Mesendoderm (in vitro differentiated cells): Measurements from ENCODE around the gene SCYGR4.

Experiments used
- DNase-seq: peaks from one replicate; pipeline ENCODE4 v3.0.0; 2013
- H2AK5ac ChIP-seq: 2 replicates; pipeline ENCODE4 v1.6.1; 2013; ENCODE audit warnings: low read length, inconsistent platforms
- H2BK120ac ChIP-seq: 2 replicates; pipeline ENCODE4 v1.6.1; 2013; ENCODE audit warnings: low read depth, mild to moderate bottlenecking, low read length, moderate library complexity, mixed read lengths
- H2BK15ac ChIP-seq: replicated peaks from 2 replicates; pipeline ENCODE4 v1.6.1; 2013; ENCODE audit warnings: low read depth, mild to moderate bottlenecking, moderate library complexity
- H2BK5ac ChIP-seq: 2 replicates; pipeline ENCODE4 v1.6.1; 2013; ENCODE audit warnings: low read length, inconsistent platforms
- H3K18ac ChIP-seq: 2 replicates; pipeline ENCODE4 v1.6.1; 2013; ENCODE audit warnings: mild to moderate bottlenecking, low read length, mixed read lengths
- H3K23ac ChIP-seq: one replicate; pipeline ENCODE4 v1.6.1; 2013; ENCODE audit warnings: low read length
- H3K27ac ChIP-seq: 2 replicates; pipeline ENCODE4 v1.5.1; 2013; ENCODE audit warnings: low read depth, mild to moderate bottlenecking, inconsistent platforms, low read length, moderate library complexity
- H3K27me3 ChIP-seq: 2 replicates; pipeline ENCODE4 v1.6.1; 2013; ENCODE audit warnings: low read length, control low read depth, mild to moderate bottlenecking, inconsistent platforms; ENCODE audit not compliant: insufficient read depth, poor library complexity
- H3K36me3 ChIP-seq: 2 replicates; pipeline ENCODE4 v1.6.1; 2013; ENCODE audit warnings: low read length, inconsistent platforms; ENCODE audit not compliant: control insufficient read depth, insufficient read depth
- H3K4ac ChIP-seq: one replicate; pipeline ENCODE4 v1.6.1; 2013; ENCODE audit warnings: low read depth, mild to moderate bottlenecking, low read length, moderate library complexity
- H3K4me1 ChIP-seq: 2 replicates; pipeline ENCODE4 v1.6.1; 2013; ENCODE audit warnings: low read depth, low read length, inconsistent platforms; ENCODE audit not compliant: control insufficient read depth
- H3K4me2 ChIP-seq: 2 replicates; pipeline ENCODE4 v1.6.1; 2013; ENCODE audit warnings: low read length
- H3K4me3 ChIP-seq: 2 replicates; pipeline ENCODE4 v1.5.1; 2013; ENCODE audit warnings: mild to moderate bottlenecking, low read length
- H3K56ac ChIP-seq: one replicate; pipeline ENCODE4 v1.6.1; 2013; ENCODE audit warnings: low read length
- H3K79me1 ChIP-seq: 2 replicates; pipeline ENCODE4 v1.6.1; 2013; ENCODE audit warnings: low read length, inconsistent platforms
- H3K79me2 ChIP-seq: 2 replicates; pipeline ENCODE4 v1.6.1; 2013; ENCODE audit warnings: mild to moderate bottlenecking, low read length; ENCODE audit not compliant: control insufficient read depth, insufficient read depth
- H3K9ac ChIP-seq: 2 replicates; pipeline ENCODE4 v1.6.1; 2013; ENCODE audit warnings: low read length, inconsistent platforms
- H4K5ac ChIP-seq: one replicate; pipeline ENCODE4 v1.6.1; 2013; ENCODE audit warnings: low read length
- H4K8ac ChIP-seq: one replicate; pipeline ENCODE4 v1.6.1; 2013; ENCODE audit warnings: low read depth, mild to moderate bottlenecking, control low read depth, low read length, moderate library complexity
- WGBS: extraction: QIAGEN DNeasy Blood & Tissue Kit; methylation state at CpG from one replicate; pipeline ENCODE4 v1.1.7; 2013; ENCODE audit warnings: low lambda C conversion rate, missing lambda C conversion rate; ENCODE audit not compliant: insufficient coverage; ENCODE audit errors: extremely low coverage; 5-methylcytosine and 5-hydroxymethylcytosine counted together

SCYGR4 gene

DNA sequence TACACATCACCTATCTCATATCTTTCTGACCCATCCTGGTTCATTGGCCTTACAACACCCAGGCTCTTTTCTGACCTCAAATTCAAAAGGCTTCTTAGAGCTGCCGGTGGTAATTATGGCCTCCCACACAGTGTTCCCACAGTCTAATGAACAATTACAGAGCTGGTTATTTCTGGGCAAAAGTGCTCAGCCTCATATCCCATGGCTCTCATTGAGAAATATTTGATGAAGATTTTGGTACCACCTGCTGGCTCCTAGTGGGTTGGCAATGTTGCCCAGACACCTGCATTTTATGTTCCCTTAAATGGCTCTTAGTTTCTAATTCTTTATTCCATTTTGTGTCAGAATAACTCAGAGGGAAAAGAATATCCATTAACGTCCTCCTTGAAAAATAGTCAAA lies 38.7 kb upstream of the SCYGR4 start:
- Histone ChIP-seq H3K36me3 (no peaks in the 10 kb centered on the region), H4K8ac (no peak overlapping the region), H3K79me1 (no peaks in the 10 kb centered on the region), H3K23ac (no peak overlapping the region), H2BK120ac (no peak overlapping the region), H3K27ac (no peak overlapping the region), H3K4me3 (no peak overlapping the region), H2BK15ac (no peak overlapping the region), H3K27me3 (no peaks in the 10 kb centered on the region), H3K18ac (no peak overlapping the region), H3K4me2 (no peak overlapping the region), H3K4ac (no peak overlapping the region), H3K79me2 (no peaks in the 10 kb centered on the region), H2BK5ac (no peak overlapping the region), H2AK5ac (no peak overlapping the region), H3K4me1 (no peaks in the 10 kb centered on the region), H3K56ac (no peak overlapping the region), H3K9ac (no peak overlapping the region), H4K5ac (no peak overlapping the region)
- WGBS = no CpG with 5 or more reads among the region's 2 CpGs
- no peak for DNase-seq

DNA sequence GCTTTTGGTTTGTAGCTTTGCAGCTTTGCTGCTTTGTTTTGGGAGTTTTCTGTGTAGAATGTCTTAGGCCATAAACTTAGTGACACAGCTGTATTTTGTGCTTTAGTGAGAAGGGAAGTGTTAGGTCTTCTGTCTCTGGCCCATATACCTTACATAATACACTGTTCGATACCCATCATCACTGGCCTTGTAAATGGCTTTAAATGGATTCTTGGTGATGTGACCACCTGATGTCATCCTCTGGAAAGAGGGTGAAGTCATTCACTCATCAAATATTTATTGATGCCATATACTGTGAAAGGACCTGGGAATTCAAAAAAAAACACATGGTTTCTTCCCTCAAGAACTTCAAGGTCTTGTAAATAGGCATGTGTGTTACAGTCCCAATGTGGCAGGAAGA lies 37.5 kb upstream of the SCYGR4 start:
- H4K5ac ChIP-seq = no peak overlapping the region
- no peak overlapping the region for H3K9ac ChIP-seq
- no peak for DNase-seq
- no peak overlapping the region for H3K4me3 ChIP-seq
- no peak overlapping the region for H2BK15ac ChIP-seq
- H3K4me1 ChIP-seq = no peaks in the 10 kb centered on the region
- no peak overlapping the region for H3K23ac ChIP-seq
- H3K56ac ChIP-seq = no peak overlapping the region
- H3K4ac ChIP-seq = no peak overlapping the region
- no peak overlapping the region for H3K18ac ChIP-seq
- H3K27ac ChIP-seq = no peak overlapping the region
- H3K4me2 ChIP-seq = no peak overlapping the region
- H2BK5ac ChIP-seq = no peak overlapping the region
- H3K36me3 ChIP-seq = no peaks in the 10 kb centered on the region
- no CpG with 5 or more reads among the region's 1 CpG for WGBS
- H4K8ac ChIP-seq = no peak overlapping the region
- H3K27me3 ChIP-seq = no peaks in the 10 kb centered on the region
- H2BK120ac ChIP-seq = no peak overlapping the region
- H3K79me2 ChIP-seq = no peaks in the 10 kb centered on the region
- no peak overlapping the region for H2AK5ac ChIP-seq
- H3K79me1 ChIP-seq = no peaks in the 10 kb centered on the region

DNA sequence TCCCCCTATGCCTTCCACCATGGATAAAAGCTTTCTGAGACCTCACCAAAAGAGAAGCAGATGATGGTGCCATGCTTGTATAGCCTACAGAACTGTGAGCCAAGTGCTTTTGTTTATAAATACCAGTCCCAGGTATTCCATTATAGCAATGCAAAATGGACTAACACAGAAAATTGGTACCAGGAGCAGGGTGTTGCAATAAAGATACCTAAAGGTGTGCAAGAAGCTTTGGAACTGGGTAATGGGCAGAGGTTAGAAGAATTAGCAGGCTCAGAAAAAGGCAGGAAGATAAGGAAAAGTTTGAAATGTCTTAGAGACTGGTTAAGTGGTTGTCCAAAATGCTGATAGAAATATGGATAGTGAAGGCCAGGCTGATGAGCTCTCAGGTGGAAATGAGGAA lies 34.9 kb upstream of the SCYGR4 start:
- Histone ChIP-seq H3K23ac (no peak overlapping the region), H3K36me3 (no peaks in the 10 kb centered on the region), H3K79me1 (no peaks in the 10 kb centered on the region), H3K27me3 (no peaks in the 10 kb centered on the region), H2BK120ac (no peak overlapping the region), H4K8ac (peak overlapping the region; percentile 14), H3K4me1 (no peaks in the 10 kb centered on the region), H2BK5ac (no peak overlapping the region), H3K79me2 (no peaks in the 10 kb centered on the region), H3K56ac (no peak overlapping the region), H3K9ac (no peak overlapping the region), H3K4ac (no peak overlapping the region), H4K5ac (no peak overlapping the region), H2BK15ac (no peak overlapping the region), H2AK5ac (no peak overlapping the region), H3K4me3 (no peak overlapping the region), H3K27ac (no peak overlapping the region), H3K4me2 (no peak overlapping the region), H3K18ac (no peak overlapping the region)
- DNase-seq = no peak

DNA sequence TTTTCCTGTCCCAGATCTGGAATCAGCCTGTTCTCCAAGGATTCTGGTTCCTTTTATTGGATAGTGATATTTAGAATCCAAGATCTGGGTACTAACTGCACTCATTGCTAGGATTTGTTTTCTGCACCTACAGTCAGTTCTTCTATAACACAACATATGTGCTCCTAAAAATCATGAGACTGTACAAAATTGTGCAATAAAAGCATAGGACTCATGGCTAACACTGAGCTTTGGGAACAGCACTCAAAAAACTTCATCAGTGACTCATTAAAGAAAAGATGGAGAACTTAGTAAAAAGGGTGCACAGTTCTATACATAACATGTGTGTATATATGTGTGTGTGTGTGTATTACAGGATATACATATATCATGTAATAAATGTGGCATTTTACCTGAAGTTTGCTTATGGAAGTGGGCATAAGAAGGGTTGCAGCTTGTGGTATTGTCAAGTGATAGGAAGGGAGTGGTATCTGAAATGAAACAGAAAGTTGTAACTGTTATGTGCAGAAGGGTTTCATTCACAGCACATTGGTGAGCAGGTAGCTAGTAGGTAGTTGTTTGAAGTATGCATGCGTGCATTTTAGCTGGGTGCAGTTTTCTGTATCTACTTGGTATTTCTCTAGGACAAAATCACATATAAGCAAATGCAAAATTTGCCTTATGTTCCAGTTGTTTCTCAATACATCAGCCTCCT lies 24.5 kb upstream of the SCYGR4 start:
- no peak for DNase-seq
- no CpG with 5 or more reads among the region's 1 CpG for WGBS
- no peak overlapping the region for H3K9ac ChIP-seq

DNA sequence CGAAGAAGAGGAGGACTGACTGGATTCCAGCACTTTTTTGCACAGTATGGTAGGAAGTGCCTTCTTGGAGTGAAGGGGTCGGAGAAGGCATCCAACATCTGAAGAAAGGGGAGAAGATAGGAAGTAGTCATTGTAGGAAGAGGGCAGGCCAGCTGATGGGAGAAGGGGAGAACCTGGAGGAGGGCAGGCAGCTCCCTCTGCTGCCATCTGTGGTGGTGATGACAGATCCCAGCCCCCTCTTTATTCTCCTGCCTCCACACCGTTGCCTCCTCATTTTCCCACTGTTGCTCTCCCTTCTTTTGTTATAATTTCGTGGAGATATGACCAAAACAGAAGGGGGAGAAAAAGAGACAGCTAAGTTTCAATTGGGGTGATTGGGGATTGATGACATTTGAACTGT lies 21.5 kb upstream of the SCYGR4 start:
- Histone ChIP-seq H2AK5ac (no peak overlapping the region), H2BK120ac (no peak overlapping the region), H4K8ac (no peak overlapping the region), H3K18ac (no peak overlapping the region), H3K36me3 (no peaks in the 10 kb centered on the region), H3K79me1 (no peaks in the 10 kb centered on the region), H3K79me2 (no peaks in the 10 kb centered on the region), H4K5ac (no peak overlapping the region), H3K27me3 (no peaks in the 10 kb centered on the region), H3K4me3 (no peak overlapping the region), H3K23ac (no peak overlapping the region), H2BK15ac (no peak overlapping the region), H2BK5ac (no peak overlapping the region), H3K56ac (no peak overlapping the region), H3K4me1 (peaks cover 4% of the 10 kb centered on the region), H3K27ac (no peak overlapping the region), H3K4ac (no peak overlapping the region), H3K4me2 (no peak overlapping the region), H3K9ac (no peak overlapping the region)
- DNase-seq = peak; percentile 27
- WGBS = no CpG with 5 or more reads among the region's 4 CpGs

More for the DNA sequence above, 24.5 kb upstream of the SCYGR4 start:
- Histone ChIP-seq H3K4me3 (no peak overlapping the region), H3K27ac (no peak overlapping the region), H2BK5ac (no peak overlapping the region), H4K5ac (no peak overlapping the region), H3K56ac (no peak overlapping the region), H3K18ac (no peak overlapping the region), H2BK15ac (no peak overlapping the region), H3K4me1 (peaks cover 3% of the 10 kb centered on the region), H3K27me3 (no peaks in the 10 kb centered on the region), H3K36me3 (no peaks in the 10 kb centered on the region), H3K4ac (no peak overlapping the region), H2BK120ac (no peak overlapping the region), H3K79me1 (no peaks in the 10 kb centered on the region), H3K4me2 (no peak overlapping the region), H2AK5ac (no peak overlapping the region), H4K8ac (no peak overlapping the region), H3K23ac (no peak overlapping the region), H3K79me2 (no peaks in the 10 kb centered on the region)

DNA sequence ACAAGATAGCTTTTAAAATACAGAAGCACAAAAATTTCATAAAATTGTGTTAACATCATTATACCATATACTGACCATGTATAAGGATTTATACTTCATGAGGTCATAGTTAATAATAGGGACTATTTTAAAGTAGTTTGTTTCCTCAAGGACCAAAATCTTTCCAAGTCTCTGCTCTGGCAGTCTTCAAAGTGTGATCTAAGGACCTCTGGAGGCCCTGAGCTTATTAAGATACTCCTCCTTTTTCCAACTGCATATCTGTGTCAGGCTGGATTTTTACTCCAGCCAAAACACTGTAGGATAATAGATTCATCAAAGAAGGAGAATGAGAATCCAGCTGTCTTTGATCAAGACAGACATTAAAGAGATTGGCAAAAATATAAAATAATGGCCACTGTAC lies 20.3 kb upstream of the SCYGR4 start:
- Histone ChIP-seq H3K4me2 (no peak overlapping the region), H2BK15ac (no peak overlapping the region), H3K23ac (no peak overlapping the region), H3K27me3 (no peaks in the 10 kb centered on the region), H2AK5ac (no peak overlapping the region), H3K56ac (no peak overlapping the region), H3K36me3 (no peaks in the 10 kb centered on the region), H3K27ac (no peak overlapping the region), H2BK120ac (no peak overlapping the region), H3K4me3 (no peak overlapping the region), H3K9ac (no peak overlapping the region), H3K79me2 (no peaks in the 10 kb centered on the region), H2BK5ac (no peak overlapping the region), H4K5ac (no peak overlapping the region), H4K8ac (no peak overlapping the region), H3K4me1 (peaks cover 4% of the 10 kb centered on the region), H3K4ac (no peak overlapping the region), H3K79me1 (no peaks in the 10 kb centered on the region), H3K18ac (no peak overlapping the region)
- DNase-seq = no peak
